Tibial artery (tissue), 4 donors: ENCODE measurements around the gene FES.
A peak's percentile ranks its signal among the peaks of the same experiment; 100 is the strongest.

ENCODE experiments used
- DNase-seq, 2 donors: peaks; one replicate each; pipeline ENCODE4 v3.0.0-alpha.2; 2019
- H3K27ac ChIP-seq, 2 donors: fragments of 200-600 bp; sonication (generic) in 1 of 2; 1 replicate in 1 of 2; 2 replicates in 1 of 2; pipeline ENCODE4 v1.5.1; 2018 to 2019; ENCODE audit warnings: mild to moderate bottlenecking in 1 of 2
- H3K27me3 ChIP-seq, 2 donors: fragments of 200-600 bp; sonication (generic) in 1 of 2; one replicate each; pipeline versions ENCODE4 v1.5.1 to v1.6.0; 2016 to 2019
- H3K36me3 ChIP-seq, 3 donors: fragments of 200-600 bp; sonication (generic) in 2 of 3; one replicate each; pipeline ENCODE4 v1.5.1; 2016 to 2019; ENCODE audit warnings: mild to moderate bottlenecking in 2 of 3
- H3K4me1 ChIP-seq, 4 donors: fragments of 200-600 bp; sonication (generic) in 2 of 4; 1 replicate in 3 of 4; 2 replicates in 1 of 4; pipeline ENCODE4 v1.5.1; 2016 to 2019
- H3K4me3 ChIP-seq, 2 donors: fragments of 200-600 bp; sonication (generic) in 1 of 2; 1 replicate in 1 of 2; 2 replicates in 1 of 2; pipeline ENCODE4 v1.5.1; 2018 to 2019; ENCODE audit warnings: mild to moderate bottlenecking in 2 of 2
- H3K9me3 ChIP-seq, 3 donors: fragments of 200-600 bp; sonication (generic) in 1 of 3; one replicate each; pipeline ENCODE4 v1.5.1; 2016 to 2019
- CTCF ChIP-seq, 2 experiments: fragments of 200-600 bp in 1 of 2; fragments of 450-650 bp in 1 of 2; IDR thresholded peaks; one replicate each; pipeline ENCODE4 v1.5.1; 2017 to 2019; ENCODE audit warnings: antibody characterized with exemption in 2 of 2, mild to moderate bottlenecking in 1 of 2, moderate library complexity in 1 of 2
- intact Hi-C: fragments of 100-400 bp; cut with DNase I; formaldehyde crosslinking; loops from one replicate; pipeline ENCODE4 v1.15.0; 2023; ENCODE audit warnings: low total_unique reads

Gene FES

GRCh38 chr15:90882781-90883525, 1.4 kb upstream of the FES start:
- Histone ChIP-seq H3K36me3 (peaks cover 22 to 58% (median 53%) of the 10 kb centered on the region in 3 donors), H3K27ac (peak overlapping the region; percentile 86 to 98), H3K4me1 (peaks cover 0 to 38% (median 25%) of the 10 kb centered on the region in 4 donors), H3K9me3 (no peaks in the 10 kb centered on the region), H3K27me3 (no peaks in the 10 kb centered on the region), H3K4me3 (no peak overlapping the region)
- DNase-seq, result peak in 1 of 2 donors; percentile 72
- no peak for TF ChIP-seq CTCF (IDR thresholded peaks at IDR 0.05)
- intact Hi-C loops, result no loop called here

- TF ChIP-seq CTCF (IDR thresholded peaks at IDR 0.05), result no peak
- no peak for DNase-seq
- peak overlapping the region; percentile 54 to 55 for H3K4me3 ChIP-seq
- H3K9me3 ChIP-seq, result no peaks in the 10 kb centered on the region
- no peaks in the 10 kb centered on the region for H3K27me3 ChIP-seq
- intact Hi-C loops, result no loop called here
- H3K36me3 ChIP-seq, result peaks cover 16 to 52% (median 51%) of the 10 kb centered on the region in 3 donors
- peak overlapping the region; percentile 86 to 98 for H3K27ac ChIP-seq
- peaks cover 0 to 38% (median 25%) of the 10 kb centered on the region in 4 donors for H3K4me1 ChIP-seq
Observed at GRCh38 chr15:90883526-90883975, 753 bp upstream of the FES start.

GRCh38 chr15:90884719-90885431, 571 bp downstream of the FES start:
- TF ChIP-seq CTCF (IDR thresholded peaks at IDR 0.05), result no peak
- peak in 1 of 2 donors; percentile 68 for DNase-seq
- no peaks in the 10 kb centered on the region for H3K9me3 ChIP-seq
- H3K27ac ChIP-seq, result peak overlapping the region; percentile 86 to 98
- H3K27me3 ChIP-seq, result no peaks in the 10 kb centered on the region
- H3K4me3 ChIP-seq, result peak overlapping the region; percentile 54 to 55
- H3K36me3 ChIP-seq, result peaks cover 6 to 51% (median 48%) of the 10 kb centered on the region in 3 donors
- peaks cover 0 to 38% (median 25%) of the 10 kb centered on the region in 4 donors for H3K4me1 ChIP-seq
- intact Hi-C loops, result no loop called here

GRCh38 chr15:90885432-90886290, 1.4 kb downstream of the FES start:
- peak overlapping the region; percentile 54 to 55 for H3K4me3 ChIP-seq
- H3K4me1 ChIP-seq, result peaks cover 0 to 38% (median 25%) of the 10 kb centered on the region in 4 donors
- peak; percentile 80 to 86 for DNase-seq
- TF ChIP-seq CTCF (IDR thresholded peaks at IDR 0.05), result peak; percentile 96 to 97
- no peaks in the 10 kb centered on the region for H3K27me3 ChIP-seq
- intact Hi-C loops, result loop anchor here (2.0 kb wide), 1 partner anchor 237 kb away; no protein-coding TSS in a partner anchor
- H3K27ac ChIP-seq, result peak overlapping the region; percentile 86 to 98
- peaks cover 10 to 51% (median 48%) of the 10 kb centered on the region in 3 donors for H3K36me3 ChIP-seq
- no peaks in the 10 kb centered on the region for H3K9me3 ChIP-seq

GRCh38 chr15:90886291-90886614, 1.9 kb downstream of the FES start:
- Histone ChIP-seq H3K36me3 (peaks cover 15 to 51% (median 48%) of the 10 kb centered on the region in 3 donors), H3K27me3 (no peaks in the 10 kb centered on the region), H3K4me1 (peaks cover 0 to 38% (median 25%) of the 10 kb centered on the region in 4 donors), H3K27ac (peak overlapping the region; percentile 86 to 98), H3K4me3 (no peak overlapping the region), H3K9me3 (no peaks in the 10 kb centered on the region)
- TF ChIP-seq CTCF (IDR thresholded peaks at IDR 0.05), result no peak
- no peak for DNase-seq
- intact Hi-C loops, result loop anchor here (2.0 kb wide), 1 partner anchor 237 kb away; no protein-coding TSS in a partner anchor
